NCI-H524 (cell line): ENCODE measurements around the gene FAM13B.
"Not testable (repeated sequence)": the region's sequence is repeated elsewhere in the genome, so short reads cannot be mapped to it uniquely, and the experiment has no call there.

Experiments
- DNase-seq, 2 experiments: peaks; one replicate each; lab custom pipeline; 2025; lab: John Stamatoyannopoulos, UW

Gene FAM13B

DNA sequence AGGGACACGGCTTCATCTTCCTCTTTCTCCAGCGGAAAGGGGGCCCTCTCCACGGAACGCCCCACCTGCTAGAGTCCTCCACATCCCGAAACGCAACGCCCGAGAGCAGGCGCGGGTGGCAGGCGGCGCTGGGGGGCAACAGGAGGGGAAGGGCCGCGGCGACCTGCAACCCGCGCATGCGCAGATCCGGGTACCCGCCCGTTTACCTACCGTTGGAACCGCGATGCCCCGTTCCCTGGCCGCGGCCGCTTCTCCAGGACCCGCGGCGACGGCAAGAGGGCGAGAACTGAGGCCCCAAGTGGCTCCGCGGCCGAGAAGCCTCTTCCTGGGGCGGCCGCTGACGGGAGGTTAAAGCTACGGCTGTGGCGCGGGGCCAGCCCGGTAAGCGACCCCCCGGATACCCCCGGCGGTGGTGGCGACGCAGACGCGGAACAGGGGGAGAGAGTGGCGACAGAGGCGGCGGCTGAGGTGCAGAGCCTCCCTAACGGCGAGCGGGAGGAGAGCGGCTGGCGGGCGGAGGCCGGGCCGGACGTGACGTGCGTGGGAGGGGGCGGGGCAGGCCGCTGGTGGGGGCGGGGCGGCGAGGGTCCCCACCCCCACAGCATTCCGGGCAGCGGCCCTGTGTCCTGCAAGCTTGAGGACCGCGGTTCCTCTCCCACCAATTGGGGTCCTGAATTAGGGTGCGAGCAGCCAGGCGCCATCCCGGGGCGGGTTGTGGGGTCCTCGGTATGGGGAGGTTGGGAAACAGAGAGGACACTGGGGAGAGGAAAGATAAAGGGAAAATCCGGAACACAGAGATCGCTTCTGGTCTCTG, at the start of gene FAM13B:
TSS of gene FAM13B (minus strand) at position 508 of the 814 bp plus-strand sequence. CDS start 13,968 bp downstream, outside the sequence.
- peak; percentile 55 to 74 for DNase-seq

DNA sequence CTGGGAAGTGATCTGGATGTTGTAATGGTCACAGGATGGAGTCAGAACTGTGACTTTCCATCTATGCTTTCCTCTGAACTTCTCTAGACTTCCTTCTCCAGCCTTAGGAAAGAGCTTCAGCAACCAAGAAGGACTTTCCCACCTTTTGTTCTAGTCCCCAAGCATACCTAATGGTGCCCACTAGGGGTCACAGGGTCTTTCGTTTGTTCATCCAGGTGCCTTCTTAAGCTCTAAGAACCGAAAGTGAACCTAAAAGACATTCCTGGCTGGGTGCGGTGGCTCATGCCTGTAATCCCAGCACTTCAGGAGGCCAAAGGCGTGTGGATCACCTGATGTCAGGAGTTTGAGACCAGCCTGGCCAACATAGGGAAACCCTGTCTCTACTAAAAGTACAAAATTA, 49.2 kb upstream of the FAM13B start:
- no peak for DNase-seq

DNA sequence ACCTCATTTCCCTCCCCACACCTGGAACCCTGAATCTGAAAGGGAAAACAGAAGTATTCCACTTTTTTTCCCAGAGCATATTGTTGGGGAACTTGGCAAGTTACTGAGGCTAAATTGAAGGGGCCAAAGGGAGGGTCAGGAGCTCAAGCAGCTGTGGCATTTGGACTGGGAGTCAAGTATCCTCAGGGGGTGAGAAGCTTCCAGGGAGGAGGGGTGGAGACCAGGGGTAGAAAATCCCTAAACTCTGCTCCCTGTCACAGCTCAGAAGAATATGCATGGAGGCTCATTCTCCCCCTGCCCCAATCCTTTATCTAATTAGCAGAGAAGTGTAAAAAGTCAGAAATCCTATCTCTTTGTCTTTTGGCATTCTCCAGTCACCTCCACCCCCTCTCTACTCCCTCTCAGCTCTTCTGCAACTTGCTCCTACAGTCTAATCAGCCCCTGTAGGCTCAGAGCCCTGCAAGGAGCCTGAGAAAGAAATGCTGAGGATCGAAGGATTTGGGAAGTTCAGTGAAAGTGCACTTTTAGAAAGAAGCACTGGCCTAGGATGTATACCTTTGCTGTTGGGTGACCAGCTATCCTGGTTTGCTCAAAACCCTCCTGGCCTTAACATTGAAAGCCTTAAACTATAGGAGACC, 45.2 kb upstream of the FAM13B start:
- DNase-seq: no peak

- peak; percentile 25 to 64 for DNase-seq
Measured at GRCh38 chr5:138077064-138077696, 44.3 kb upstream of the FAM13B start.

GRCh38 chr5:138070026-138070425, 37.1 kb upstream of the FAM13B start:
- DNase-seq: not testable (repeated sequence)

- peak; percentile 22 to 54 for DNase-seq
Measured at GRCh38 chr5:138068742-138069600, 36.1 kb upstream of the FAM13B start.

- no peak for DNase-seq
Measured at GRCh38 chr5:138067945-138068344, 35.1 kb upstream of the FAM13B start.

DNA sequence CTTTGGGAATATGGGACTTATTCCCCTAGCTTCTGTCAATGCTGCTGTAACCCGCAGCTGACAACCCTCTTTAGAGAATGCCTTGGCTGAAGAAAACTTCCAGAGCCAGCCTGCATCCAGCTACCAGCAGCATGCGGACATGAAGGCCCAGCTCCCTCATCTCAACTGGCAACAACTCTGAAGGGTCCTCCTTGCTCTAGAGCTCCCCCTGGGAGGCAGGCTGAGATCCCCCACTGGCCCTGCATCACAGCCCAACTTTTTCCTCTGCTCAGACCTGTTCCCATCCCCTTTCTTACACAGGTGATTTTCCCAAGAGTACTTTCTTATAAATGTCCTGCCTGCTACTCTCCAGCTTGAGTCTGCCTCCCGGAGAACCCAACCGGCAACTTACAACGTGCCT, 32.2 kb upstream of the FAM13B start:
- DNase-seq: no peak

DNA sequence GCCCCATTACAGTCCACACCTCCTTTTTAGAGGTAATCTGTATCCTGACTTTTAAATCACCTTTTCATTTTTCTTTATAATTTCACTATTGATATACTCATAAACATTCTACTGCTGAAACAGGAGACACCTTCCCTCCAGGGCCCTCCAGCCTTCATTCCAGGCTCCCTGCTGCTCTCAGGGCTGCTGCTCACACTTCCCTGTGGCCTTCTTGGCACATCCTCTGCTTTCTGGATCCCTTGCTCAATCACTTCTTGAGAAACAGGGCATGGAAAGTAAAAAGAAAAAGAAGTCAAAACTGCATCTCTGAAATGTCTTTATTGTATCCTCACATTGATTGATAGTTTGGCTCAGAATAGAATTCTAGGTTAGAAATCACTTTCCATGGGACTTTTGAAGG, 31.6 kb upstream of the FAM13B start:
- DNase-seq: no peak

DNA sequence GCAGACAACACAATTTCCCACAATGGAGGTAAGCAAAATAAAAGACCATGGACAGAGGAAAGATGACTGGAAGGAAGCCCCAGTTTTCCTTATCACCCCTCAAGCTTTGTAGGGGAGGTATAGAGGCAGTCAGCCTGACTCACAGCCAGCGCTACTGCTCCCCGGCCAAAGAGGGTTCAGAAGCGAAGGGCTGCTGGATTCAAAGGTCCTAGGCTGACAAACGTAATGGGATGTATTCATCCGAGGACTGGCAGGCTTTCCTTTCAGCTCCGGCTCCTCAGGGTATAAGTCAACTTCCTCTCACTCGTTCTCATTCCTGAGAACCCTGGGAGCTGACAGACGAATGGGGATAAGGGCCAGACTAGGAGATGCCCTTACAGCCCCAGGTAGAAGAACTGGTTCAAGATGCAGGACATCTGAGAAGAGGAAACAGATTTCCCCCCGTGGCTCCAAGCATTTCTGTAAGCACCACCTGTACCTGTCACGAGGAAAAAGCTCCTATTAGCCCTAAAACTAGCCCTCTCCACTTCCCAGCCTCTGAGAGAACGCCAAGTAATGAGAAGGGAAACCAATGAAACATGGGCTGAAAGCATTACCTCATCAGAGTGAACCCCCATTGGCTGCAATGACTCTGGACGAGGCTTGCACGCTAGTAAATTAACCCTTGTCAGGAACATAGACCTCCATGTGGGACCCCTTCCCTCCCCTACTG, 22.1 kb upstream of the FAM13B start:
- no peak for DNase-seq

GRCh38 chr5:138054206-138054605, 21.3 kb upstream of the FAM13B start:
- DNase-seq: no peak

DNA sequence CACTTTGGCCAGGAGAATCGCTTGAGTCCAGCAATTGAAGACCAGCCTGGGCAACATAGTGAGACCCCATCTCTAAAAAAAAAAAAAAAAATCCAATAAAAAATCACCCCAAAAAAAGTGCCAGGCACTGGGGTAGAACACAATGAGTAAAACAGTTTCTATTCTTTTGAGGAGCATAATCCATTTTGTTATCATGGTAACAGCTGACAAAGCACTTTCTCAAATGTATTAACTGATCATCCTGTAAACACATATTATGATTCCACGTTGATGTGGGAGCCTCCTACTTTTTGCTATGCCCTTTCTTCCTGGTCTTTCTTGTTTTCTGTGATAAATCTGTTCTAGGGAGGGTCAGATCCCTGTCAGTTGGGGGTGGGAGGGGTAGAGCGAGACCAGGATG, 20.7 kb upstream of the FAM13B start:
- DNase-seq: no peak

DNA sequence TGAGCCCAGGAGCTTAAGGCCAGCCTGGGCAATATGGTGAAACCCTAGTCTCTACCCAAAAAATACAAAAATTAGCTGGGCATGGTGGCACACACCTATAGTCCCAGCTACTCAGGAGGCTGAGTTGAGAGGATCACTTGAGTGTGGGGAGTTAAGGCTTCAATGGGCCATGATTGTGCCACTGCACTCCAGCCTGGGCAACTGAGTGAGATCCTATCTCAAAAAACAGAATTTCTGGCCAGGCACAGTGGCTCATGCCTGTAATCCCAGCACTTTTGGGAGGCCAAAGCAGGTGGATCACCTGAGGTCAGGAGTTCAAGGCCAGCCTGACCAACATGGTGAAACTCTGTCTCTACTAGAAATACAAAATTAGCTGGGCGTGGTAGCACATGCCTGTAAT, 19.8 kb upstream of the FAM13B start:
- not testable (repeated sequence) for DNase-seq

DNA sequence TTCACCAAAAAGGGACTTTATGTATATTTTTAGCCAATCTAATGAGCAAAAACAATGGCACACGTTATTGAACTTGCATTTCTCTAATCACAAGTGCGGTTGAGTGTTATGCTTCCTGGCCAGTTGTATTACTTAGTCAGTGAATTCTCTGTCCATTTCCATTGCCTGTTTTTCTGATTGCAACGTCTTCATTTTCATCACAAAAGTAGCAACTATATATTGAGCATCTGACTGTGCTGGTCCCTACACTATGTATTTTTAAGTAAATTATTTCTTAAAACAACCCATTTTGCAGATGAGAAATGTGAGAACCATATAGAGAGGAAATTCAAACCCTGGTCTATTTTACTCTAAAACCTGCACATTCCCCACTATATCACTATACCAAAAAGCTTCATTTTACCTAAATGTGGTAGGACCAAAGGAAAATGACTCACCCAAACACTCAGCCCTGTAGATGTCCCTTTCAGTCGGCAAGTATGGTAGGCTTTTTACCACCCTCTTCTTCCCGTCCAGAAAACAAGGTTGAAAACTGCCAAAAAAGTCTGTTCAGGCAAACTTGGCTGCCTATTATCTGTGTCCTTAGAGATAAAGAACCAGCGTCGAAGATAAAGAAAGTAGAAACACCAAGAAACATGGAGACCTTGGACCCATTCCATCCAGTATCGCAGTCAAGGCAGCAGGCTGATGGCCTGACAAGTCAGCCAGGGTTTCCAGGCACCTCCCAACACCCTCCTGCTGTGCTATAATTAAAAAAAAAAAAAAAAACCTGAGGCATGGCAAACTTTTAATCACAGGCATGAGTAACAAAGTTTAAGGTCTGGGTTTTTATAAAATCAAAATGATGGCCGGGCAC, 18.8 kb upstream of the FAM13B start:
- DNase-seq: no peak

DNA sequence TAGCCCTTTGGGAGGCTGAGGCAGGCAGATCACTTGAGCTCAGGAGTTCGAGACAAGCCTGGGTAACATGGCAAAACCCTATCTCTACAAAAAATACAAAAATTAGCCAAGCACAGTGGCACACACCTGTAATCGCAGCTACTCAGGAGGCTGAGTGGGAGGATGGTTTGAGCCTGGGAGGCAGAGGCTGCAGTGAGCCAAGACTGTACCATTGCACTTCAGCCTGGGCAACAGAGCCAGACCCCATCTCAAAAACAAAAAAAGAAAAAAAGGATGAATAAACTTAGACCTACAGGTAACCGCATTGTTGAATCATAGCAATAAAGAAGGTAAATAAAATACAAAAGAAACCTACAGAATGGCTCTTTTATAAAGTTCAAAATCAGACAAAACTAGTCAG, 12.4 kb upstream of the FAM13B start:
- not testable (repeated sequence) for DNase-seq

- DNase-seq: no peak
Measured at GRCh38 chr5:138038826-138039225, 5.9 kb upstream of the FAM13B start.

GRCh38 chr5:138037907-138038633, 5.2 kb upstream of the FAM13B start:
- DNase-seq: no peak

DNA sequence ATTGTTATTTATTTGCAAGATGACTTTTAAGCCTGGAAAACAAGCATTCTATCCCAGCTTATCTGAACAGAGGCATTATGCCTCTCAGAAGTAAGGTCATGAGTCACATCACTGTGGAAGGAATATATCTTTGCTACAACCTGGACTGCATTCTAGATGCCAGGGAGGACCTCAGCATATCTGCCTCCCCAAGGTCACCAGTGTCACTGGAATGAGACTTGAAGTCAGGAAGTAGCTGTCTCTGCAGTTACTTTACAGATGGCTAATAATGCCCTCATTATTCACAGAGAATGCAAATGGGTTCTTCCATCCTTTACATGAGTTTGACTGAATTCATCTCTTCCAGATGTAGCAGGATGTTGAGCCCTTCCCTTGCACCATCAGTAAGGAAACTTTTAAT, 4.4 kb upstream of the FAM13B start:
- no peak for DNase-seq

DNA sequence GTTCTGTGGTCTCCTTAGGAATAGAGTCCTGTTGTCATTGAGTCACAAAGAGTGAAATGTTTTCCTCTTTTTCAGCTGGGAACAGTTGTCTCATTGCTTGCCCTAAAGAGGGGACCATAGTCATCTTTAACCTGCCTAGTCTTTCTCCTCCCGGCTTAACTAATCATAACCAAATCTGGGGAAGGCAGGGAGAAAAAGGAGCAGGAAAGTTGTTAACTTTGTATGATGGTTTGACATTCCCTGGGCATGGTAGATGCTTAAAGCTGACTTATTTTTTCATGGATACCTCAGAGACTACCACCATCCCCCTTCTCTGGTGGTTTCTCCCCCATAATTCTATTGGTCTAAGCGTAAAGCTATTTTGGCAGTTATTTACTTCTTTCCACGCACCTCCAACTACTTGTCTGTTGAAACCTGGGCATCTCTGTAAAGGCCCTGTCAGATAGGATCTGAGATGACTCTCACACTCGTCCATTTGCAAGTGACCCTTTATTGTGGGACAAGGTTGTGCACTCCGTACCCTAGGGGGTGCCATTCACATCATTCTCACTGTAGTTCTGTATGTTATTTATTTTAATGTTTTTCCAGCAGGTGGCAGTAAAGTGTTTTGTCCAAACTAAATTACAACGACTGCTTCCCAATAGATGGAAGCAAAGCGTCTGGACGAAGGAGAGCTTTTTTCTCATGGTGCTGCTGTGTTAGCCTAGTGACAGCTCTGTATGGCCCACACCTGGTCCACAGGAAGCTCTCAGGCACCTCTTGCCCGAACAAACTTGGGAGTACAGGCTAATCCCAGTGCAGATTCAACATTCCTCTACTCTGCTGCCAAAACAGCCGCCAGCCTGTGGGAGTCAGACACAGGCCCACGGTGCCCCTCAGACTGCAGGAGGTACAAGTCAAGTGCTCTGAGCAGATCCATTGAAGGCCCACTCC, 3.0 kb upstream of the FAM13B start:
- DNase-seq: peak; percentile 55 to 92
